Measurements from ENCODE around the gene PSMD7. TPM values are rescaled to one million over a fixed set of nuclear protein-coding genes. Genes with fewer than 3 reads are reported as not detected.

Gene PSMD7
- total RNA-seq, 2 experiments from 2014 or later, result 103 to 119 TPM

- Mint-ChIP-seq H3K4me3 (no peak overlapping the region), H3K27me3 (peaks cover 5% of the 10 kb centered on the region), H3K36me3 (ENCODE audit: low read depth) (peaks cover 4% of the 10 kb centered on the region), H3K4me1 (ENCODE audit: low read depth) (no peaks in the 10 kb centered on the region), H3K27ac (no peak overlapping the region), H3K9me3 (peaks cover 5% of the 10 kb centered on the region)
- ChIA-PET POLR2A (no interaction called here), CTCF (no interaction called here)
- TF ChIP-seq CTCF (IDR thresholded peaks at IDR 0.05), result no peak
- intact Hi-C loops (cut with micrococcal nuclease), result no loop called here
- no peak for DNase-seq
- ATAC-seq, result no peak
Observed at GRCh38 chr16:74279266-74279665, 17.3 kb upstream of the PSMD7 start.

GRCh38 chr16:74279805-74280204 lies 16.8 kb upstream of the PSMD7 start:
- peaks cover 4% of the 10 kb centered on the region for H3K36me3 Mint-ChIP-seq (ENCODE audit: low read depth)
- peaks cover 3% of the 10 kb centered on the region for H3K27me3 Mint-ChIP-seq
- H3K4me1 Mint-ChIP-seq (ENCODE audit: low read depth), result no peaks in the 10 kb centered on the region
- no peak overlapping the region for H3K4me3 Mint-ChIP-seq
- POLR2A ChIA-PET, result no interaction called here
- TF ChIP-seq CTCF (IDR thresholded peaks at IDR 0.05), result no peak
- H3K27ac Mint-ChIP-seq, result no peak overlapping the region
- peaks cover 5% of the 10 kb centered on the region for H3K9me3 Mint-ChIP-seq
- ATAC-seq, result no peak
- intact Hi-C loops (cut with micrococcal nuclease), result no loop called here
- no peak for DNase-seq
- CTCF ChIA-PET, result no interaction called here

- H3K36me3 Mint-ChIP-seq (ENCODE audit: low read depth), result peaks cover 4% of the 10 kb centered on the region
- DNase-seq (no peak), ATAC-seq (no peak)
- no peak for TF ChIP-seq CTCF (IDR thresholded peaks at IDR 0.05)
- H3K9me3 Mint-ChIP-seq, result peaks cover 5% of the 10 kb centered on the region
- intact Hi-C loops (cut with micrococcal nuclease), result no loop called here
- no peaks in the 10 kb centered on the region for H3K4me1 Mint-ChIP-seq (ENCODE audit: low read depth)
- no peak overlapping the region for H3K4me3 Mint-ChIP-seq
- no peak overlapping the region for H3K27ac Mint-ChIP-seq
- ChIA-PET POLR2A (no interaction called here), CTCF (no interaction called here)
- peaks cover 2% of the 10 kb centered on the region for H3K27me3 Mint-ChIP-seq
Observed at GRCh38 chr16:74280448-74280847, 16.2 kb upstream of the PSMD7 start.

GRCh38 chr16:74281300-74281699 lies 15.3 kb upstream of the PSMD7 start:
- H3K27ac Mint-ChIP-seq, result no peak overlapping the region
- no peaks in the 10 kb centered on the region for H3K4me1 Mint-ChIP-seq (ENCODE audit: low read depth)
- no peak overlapping the region for H3K4me3 Mint-ChIP-seq
- peaks cover 5% of the 10 kb centered on the region for H3K9me3 Mint-ChIP-seq
- H3K36me3 Mint-ChIP-seq (ENCODE audit: low read depth), result peaks cover 4% of the 10 kb centered on the region
- intact Hi-C loops (cut with micrococcal nuclease), result no loop called here
- DNase-seq (no peak), ATAC-seq (no peak)
- TF ChIP-seq CTCF (IDR thresholded peaks at IDR 0.05), result no peak
- ChIA-PET POLR2A (no interaction called here), CTCF (no interaction called here)
- peaks cover 2% of the 10 kb centered on the region for H3K27me3 Mint-ChIP-seq

- H3K9me3 Mint-ChIP-seq, result peaks cover 5% of the 10 kb centered on the region
Observed at GRCh38 chr16:74283716-74284115, 12.9 kb upstream of the PSMD7 start.

More at GRCh38 chr16:74283716-74284115, 12.9 kb upstream of the PSMD7 start:
- intact Hi-C loops (cut with micrococcal nuclease), result no loop called here
- H3K36me3 Mint-ChIP-seq (ENCODE audit: low read depth), result peaks cover 4% of the 10 kb centered on the region
- no peak overlapping the region for H3K27ac Mint-ChIP-seq
- no peaks in the 10 kb centered on the region for H3K27me3 Mint-ChIP-seq
- TF ChIP-seq CTCF (IDR thresholded peaks at IDR 0.05), result no peak
- POLR2A ChIA-PET, result no interaction called here
- no peaks in the 10 kb centered on the region for H3K4me1 Mint-ChIP-seq (ENCODE audit: low read depth)
- H3K4me3 Mint-ChIP-seq, result no peak overlapping the region
- DNase-seq (no peak), ATAC-seq (no peak)
- CTCF ChIA-PET, result no interaction called here
